Gastroesophageal sphincter (tissue), 4 donors: ENCODE results near the gene WNT7B. TPM values are rescaled to one million over a fixed set of nuclear protein-coding genes. Genes with fewer than 3 reads are reported as not detected.

Source experiments
- ATAC-seq: fragments of 150-250 bp; one replicate; pipeline ENCODE4 v1.9.1; 2016; ENCODE audit warnings: mild to moderate bottlenecking, moderate library complexity
- H3K27ac ChIP-seq, 4 donors: fragments of 200-600 bp; sonication (generic) in 3 of 4; 1 replicate in 3 of 4; 2 replicates in 1 of 4; pipeline ENCODE4 v1.5.1; 2016 to 2019
- H3K27me3 ChIP-seq: fragments of 200-600 bp; sonication (generic); one replicate; pipeline ENCODE4 v1.5.1; 2019
- H3K36me3 ChIP-seq, 2 donors: fragments of 200-600 bp; sonication (generic); one replicate each; pipeline ENCODE4 v1.5.1; 2019; ENCODE audit warnings: control low read depth in 1 of 2
- H3K4me1 ChIP-seq, 3 donors: fragments of 200-600 bp; sonication (generic); 1 replicate in 2 of 3; 2 replicates in 1 of 3; pipeline ENCODE4 v1.5.1; 2016 to 2019; ENCODE audit warnings: control low read depth in 2 of 3
- H3K4me3 ChIP-seq, 2 donors: fragments of 200-600 bp; sonication (generic); one replicate each; pipeline ENCODE4 v1.5.1; 2019; ENCODE audit warnings: mild to moderate bottlenecking in 1 of 2, moderate library complexity in 1 of 2
- H3K9me3 ChIP-seq, 3 donors: fragments of 200-600 bp; sonication (generic); one replicate each; pipeline ENCODE4 v1.5.1; 2017 to 2019; ENCODE audit warnings: control low read depth in 2 of 3
- CTCF ChIP-seq, 4 experiments: fragments of 200-600 bp in 2 of 4; fragments of 450-650 bp in 2 of 4; sonication (generic) in 1 of 4; IDR thresholded peaks; one replicate each; pipeline ENCODE4 v1.5.1; 2017 to 2019; ENCODE audit warnings: antibody characterized with exemption in 4 of 4, mild to moderate bottlenecking in 2 of 4, moderate library complexity in 2 of 4
- EP300 ChIP-seq: sonication (generic); formaldehyde crosslinking; IDR thresholded peaks from one replicate; pipeline ENCODE4 v1.6.1; 2017; ENCODE audit warnings: antibody characterized with exemption, mild to moderate bottlenecking
- POLR2A ChIP-seq, 2 donors: fragments of 450-650 bp; IDR thresholded peaks; one replicate each; pipeline ENCODE4 v1.6.1; 2017; ENCODE audit warnings: antibody characterized with exemption in 2 of 2, mild to moderate bottlenecking in 2 of 2, moderate library complexity in 1 of 2
- POLR2AphosphoS5 ChIP-seq: sonication (generic); formaldehyde crosslinking; IDR thresholded peaks from one replicate; pipeline ENCODE4 v1.6.1; 2017; ENCODE audit warnings: antibody characterized with exemption
- WGBS, 2 donors: methylation state at CpG; one replicate each; pipeline ENCODE4 v1.1.5; 2018; ENCODE audit warnings: low coverage in 1 of 2; 5-methylcytosine and 5-hydroxymethylcytosine counted together
- total RNA-seq, 4 donors: library from RNA; depleted of rRNA; stranded (reverse); fragments of >200 nt; gene quantifications; one replicate each; pipeline ENCODE4 v1.1.0, GENCODE V29; 2016

The WNT7B gene
- total RNA-seq, 4 donors from 2014 or later: 1.2 TPM; not detected in 3

- no CpG with 5 or more reads among the region's 83 CpGs for WGBS, 2 donors
- Histone ChIP-seq H3K9me3 (no peaks in the 10 kb centered on the region), H3K36me3 (no peaks in the 10 kb centered on the region), H3K4me1 (peaks cover 0 to 50% (median 16%) of the 10 kb centered on the region in 3 donors), H3K27me3 (peaks cover 100% of the 10 kb centered on the region), H3K27ac (no peak overlapping the region), H3K4me3 (peak overlapping the region in 1 of 2 donors; percentile 27)
- no peak for ATAC-seq
- TF ChIP-seq EP300 (no peak), CTCF (IDR thresholded peaks at IDR 0.05) (no peak), POLR2AphosphoS5 (no peak), POLR2A (IDR thresholded peaks at IDR 0.05) (no peak)
Observed at GRCh38 chr22:45972091-45972888, 4.7 kb downstream of the WNT7B start.

GRCh38 chr22:45971408-45972028 is 5.4 kb downstream of the WNT7B start:
- no peak for ATAC-seq
- Histone ChIP-seq H3K4me1 (peaks cover 0 to 42% (median 11%) of the 10 kb centered on the region in 3 donors), H3K27ac (no peak overlapping the region), H3K36me3 (no peaks in the 10 kb centered on the region), H3K4me3 (peak overlapping the region in 1 of 2 donors; percentile 27), H3K27me3 (peaks cover 100% of the 10 kb centered on the region), H3K9me3 (no peaks in the 10 kb centered on the region)
- WGBS, 2 donors: no CpG with 5 or more reads among the region's 66 CpGs
- TF ChIP-seq EP300: no peak
- TF ChIP-seq POLR2AphosphoS5: no peak
- TF ChIP-seq CTCF (IDR thresholded peaks at IDR 0.05): no peak
- TF ChIP-seq POLR2A (IDR thresholded peaks at IDR 0.05): no peak

- peak overlapping the region in 1 of 2 donors; percentile 27 for H3K4me3 ChIP-seq
- H3K27me3 ChIP-seq: peaks cover 100% of the 10 kb centered on the region
- H3K36me3 ChIP-seq: no peaks in the 10 kb centered on the region
- H3K9me3 ChIP-seq: no peaks in the 10 kb centered on the region
- TF ChIP-seq CTCF (IDR thresholded peaks at IDR 0.05) (no peak), EP300 (no peak), POLR2AphosphoS5 (no peak), POLR2A (IDR thresholded peaks at IDR 0.05) (no peak)
- 0% methylated on average over 9 to 17 of the region's 40 CpGs for WGBS, 2 donors
- H3K4me1 ChIP-seq: peaks cover 0 to 35% (median 8%) of the 10 kb centered on the region in 3 donors
- ATAC-seq: no peak
- H3K27ac ChIP-seq: no peak overlapping the region
Observed at GRCh38 chr22:45970705-45971407, 6.1 kb downstream of the WNT7B start.

GRCh38 chr22:45969801-45970470 is 7.0 kb downstream of the WNT7B start:
- 40 to 89% methylated on average over 1 to 5 of the region's 21 CpGs for WGBS, 2 donors
- Histone ChIP-seq H3K27me3 (peaks cover 100% of the 10 kb centered on the region), H3K27ac (no peak overlapping the region)

More at GRCh38 chr22:45969801-45970470, 7.0 kb downstream of the WNT7B start:
- H3K36me3 ChIP-seq: no peaks in the 10 kb centered on the region
- no peaks in the 10 kb centered on the region for H3K9me3 ChIP-seq
- peaks cover 0 to 26% (median 8%) of the 10 kb centered on the region in 3 donors for H3K4me1 ChIP-seq
- no peak for TF ChIP-seq EP300
- TF ChIP-seq POLR2A (IDR thresholded peaks at IDR 0.05): no peak
- TF ChIP-seq POLR2AphosphoS5: no peak
- TF ChIP-seq CTCF (IDR thresholded peaks at IDR 0.05): no peak
- no peak for ATAC-seq
- H3K4me3 ChIP-seq: no peak overlapping the region
